VCaP (cell line): Measurements from ENCODE around the gene SWT1.
"Not testable (repeated sequence)": the region's sequence is repeated elsewhere in the genome, so short reads cannot be mapped to it uniquely, and the experiment has no call there.

Experiments used
- H3K27ac ChIP-seq: fragments of 450-650 bp; 2 replicates; pipeline ENCODE4 v1.5.1; 2017
- CTCF ChIP-seq: fragments of 450-650 bp; conservative IDR thresholded peaks from 2 replicates; pipeline ENCODE4 v1.5.1; 2017; ENCODE audit warnings: mild to moderate bottlenecking, moderate library complexity

Gene SWT1

GRCh38 chr1:185193756-185194155 is 36.8 kb downstream of the SWT1 start:
- H3K27ac ChIP-seq: no peak overlapping the region
- no peak for TF ChIP-seq CTCF

- not testable (repeated sequence) for H3K27ac ChIP-seq
These were observed 41.7 kb downstream of the SWT1 start for GRCh38 chr1:185198712-185199111.

- H3K27ac ChIP-seq: no peak overlapping the region
- TF ChIP-seq CTCF: no peak
These were observed 43.9 kb downstream of the SWT1 start for GRCh38 chr1:185200889-185201288.

- no peak overlapping the region for H3K27ac ChIP-seq
- TF ChIP-seq CTCF: no peak
These were observed 50.2 kb downstream of the SWT1 start for GRCh38 chr1:185207170-185207569.

GRCh38 chr1:185207980-185208602 is 51.1 kb downstream of the SWT1 start:
- no peak for TF ChIP-seq CTCF
- no peak overlapping the region for H3K27ac ChIP-seq

GRCh38 chr1:185208626-185209180 is 51.7 kb downstream of the SWT1 start:
- TF ChIP-seq CTCF: no peak

GRCh38 chr1:185209357-185209756 is 52.4 kb downstream of the SWT1 start:
- not testable (repeated sequence) for H3K27ac ChIP-seq

More at GRCh38 chr1:185208626-185209180, 51.7 kb downstream of the SWT1 start:
- no peak overlapping the region for H3K27ac ChIP-seq

GRCh38 chr1:185213091-185213490 is 56.1 kb downstream of the SWT1 start:
- H3K27ac ChIP-seq: no peak overlapping the region
- TF ChIP-seq CTCF: no peak
